Fibroblast of villous mesenchyme (primary cell): ENCODE results near the gene KIF13A. TPM values are rescaled to one million over a fixed set of nuclear protein-coding genes. Genes with fewer than 3 reads are reported as not detected.
A peak's percentile ranks its signal among the peaks of the same experiment; 100 is the strongest.
"Not testable (repeated sequence)": the region's sequence is repeated elsewhere in the genome, so short reads cannot be mapped to it uniquely, and the experiment has no call there.

ENCODE experiments used
- DNase-seq: peaks from one replicate; pipeline ENCODE4 v3.0.0-alpha.2; 2010; ENCODE audit warnings: low read depth
- H3K4me3 ChIP-seq: 2 replicates; pipeline ENCODE4 v1.5.1; 2011; ENCODE audit warnings: low read depth, mild to moderate bottlenecking, low read length
- CTCF ChIP-seq: IDR thresholded peaks from 2 replicates; pipeline ENCODE4 v1.5.1; 2012; ENCODE audit warnings: low read depth, mild to moderate bottlenecking, low read length; ENCODE audit not compliant: insufficient read depth
- total RNA-seq: library from RNA; depleted of rRNA; stranded (reverse); fragments of >200 nt; gene quantifications from 2 replicates; pipeline ENCODE4 v1.2.3, GENCODE V29; 2012

The KIF13A gene
- total RNA-seq, 1 donor, result 49.2 TPM

GRCh38 chr6:18019539-18020534 lies 32.4 kb upstream of the KIF13A start:
- H3K4me3 ChIP-seq, result peak overlapping the region; percentile 11
- no peak for TF ChIP-seq CTCF
- no peak for DNase-seq

GRCh38 chr6:18019133-18019532 lies 31.7 kb upstream of the KIF13A start:
- not testable (repeated sequence) for H3K4me3 ChIP-seq, DNase-seq

GRCh38 chr6:18016698-18017097 lies 29.3 kb upstream of the KIF13A start:
- no peak overlapping the region for H3K4me3 ChIP-seq
- no peak for DNase-seq
- no peak for TF ChIP-seq CTCF

- DNase-seq, result no peak
- no peak for TF ChIP-seq CTCF
- H3K4me3 ChIP-seq, result no peak overlapping the region
Measured at GRCh38 chr6:18016133-18016532, 28.7 kb upstream of the KIF13A start.

GRCh38 chr6:18011287-18011686 lies 23.9 kb upstream of the KIF13A start:
- TF ChIP-seq CTCF, result no peak
- DNase-seq, result no peak
- H3K4me3 ChIP-seq, result no peak overlapping the region

GRCh38 chr6:18010540-18010939 lies 23.1 kb upstream of the KIF13A start:
- not testable (repeated sequence) for H3K4me3 ChIP-seq

GRCh38 chr6:18004256-18004985 lies 17.0 kb upstream of the KIF13A start:
- H3K4me3 ChIP-seq, result no peak overlapping the region
- no peak for TF ChIP-seq CTCF
- DNase-seq, result no peak

More at GRCh38 chr6:18010540-18010939, 23.1 kb upstream of the KIF13A start:
- not testable (repeated sequence) for DNase-seq

- H3K4me3 ChIP-seq, result no peak overlapping the region
- TF ChIP-seq CTCF, result no peak
Measured at GRCh38 chr6:17999425-17999824, 12.0 kb upstream of the KIF13A start.

More at GRCh38 chr6:17999425-17999824, 12.0 kb upstream of the KIF13A start:
- DNase-seq, result no peak
